HG02610 (cell line): ENCODE results near the gene ANXA8.
A peak's percentile ranks its signal among the peaks of the same experiment; 100 is the strongest.
"Not testable (repeated sequence)": the region's sequence is repeated elsewhere in the genome, so short reads cannot be mapped to it uniquely, and the experiment has no call there.

ENCODE experiments used
- ATAC-seq: cut with Tn5 transposase; IDR thresholded peaks from one replicate; pipeline ENCODE4 v1.9.1; 2021; ENCODE audit warnings: mild to moderate bottlenecking, moderate library complexity; ENCODE audit not compliant: unreplicated experiment

Gene ANXA8

DNA sequence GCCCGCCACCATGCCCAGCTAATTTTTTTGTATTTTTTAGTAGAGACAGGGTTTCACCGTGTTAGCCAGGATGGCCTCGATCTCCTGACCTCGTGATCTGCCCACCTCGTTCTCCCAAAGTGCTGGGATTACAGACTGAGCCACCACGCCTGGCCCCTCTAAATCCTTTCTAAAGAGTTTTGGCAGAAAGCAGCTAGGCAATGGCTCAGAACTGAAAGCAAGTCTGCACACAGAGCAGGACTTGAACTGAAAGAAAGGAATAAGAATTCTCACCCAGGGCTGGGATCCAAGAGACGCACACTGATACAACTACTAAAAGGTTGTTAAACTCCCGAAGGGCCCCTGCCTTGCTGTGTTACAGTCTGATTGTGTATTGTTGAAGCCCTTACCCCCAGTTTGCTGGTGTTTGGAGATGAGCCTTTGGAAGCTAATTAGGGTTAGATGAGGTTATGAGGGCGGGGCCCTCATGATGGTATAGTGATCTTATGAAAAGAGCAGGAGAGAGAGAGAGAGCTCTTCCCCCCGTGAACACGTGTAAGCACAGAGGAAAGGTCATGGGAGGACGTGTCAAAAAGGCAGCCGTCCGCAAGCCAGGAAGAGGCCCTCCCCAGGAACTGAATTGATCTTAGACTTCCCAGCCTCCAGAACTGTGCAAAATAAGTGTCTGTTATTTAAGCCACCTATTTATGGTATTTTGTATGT is 18.5 kb downstream of the ANXA8 start:
- ATAC-seq = not testable (repeated sequence)

DNA sequence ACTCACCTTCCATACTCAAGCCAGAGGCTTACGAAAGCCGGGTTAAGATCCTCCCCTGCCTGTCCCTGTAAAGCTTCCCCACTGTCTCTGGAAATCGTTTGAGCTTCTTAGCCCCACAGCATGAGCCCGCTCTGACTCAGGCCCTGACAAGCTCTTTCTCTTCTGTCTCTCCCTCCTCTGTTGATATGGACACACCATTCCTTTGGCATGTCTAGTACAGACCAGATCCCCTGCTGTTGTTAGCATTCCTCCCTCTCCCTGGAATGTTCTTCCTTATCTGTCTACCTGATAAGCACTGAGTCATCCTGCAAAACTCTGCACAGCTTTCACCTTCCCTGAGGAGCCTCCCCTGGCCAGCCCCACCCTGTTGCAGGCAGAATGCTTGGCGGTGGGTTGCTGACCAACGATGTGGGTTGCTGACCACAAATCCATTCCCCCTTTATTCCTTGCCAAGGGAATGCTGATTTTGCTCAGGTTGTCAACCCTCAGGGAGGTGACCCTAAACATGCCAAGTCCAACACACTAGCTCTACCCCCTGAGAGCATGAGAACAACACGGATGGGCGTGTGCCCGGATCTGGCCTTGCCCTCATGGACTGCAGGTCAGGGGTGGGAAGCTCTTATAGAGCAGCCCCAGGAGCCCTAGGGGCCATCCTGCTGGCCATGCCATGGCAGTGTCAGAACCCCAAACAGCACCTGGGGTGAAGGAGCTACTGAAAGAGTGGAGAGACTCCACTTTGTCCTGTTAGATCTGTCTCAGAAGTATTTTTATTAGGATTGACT is 21.1 kb downstream of the ANXA8 start:
- not testable (repeated sequence) for ATAC-seq

DNA sequence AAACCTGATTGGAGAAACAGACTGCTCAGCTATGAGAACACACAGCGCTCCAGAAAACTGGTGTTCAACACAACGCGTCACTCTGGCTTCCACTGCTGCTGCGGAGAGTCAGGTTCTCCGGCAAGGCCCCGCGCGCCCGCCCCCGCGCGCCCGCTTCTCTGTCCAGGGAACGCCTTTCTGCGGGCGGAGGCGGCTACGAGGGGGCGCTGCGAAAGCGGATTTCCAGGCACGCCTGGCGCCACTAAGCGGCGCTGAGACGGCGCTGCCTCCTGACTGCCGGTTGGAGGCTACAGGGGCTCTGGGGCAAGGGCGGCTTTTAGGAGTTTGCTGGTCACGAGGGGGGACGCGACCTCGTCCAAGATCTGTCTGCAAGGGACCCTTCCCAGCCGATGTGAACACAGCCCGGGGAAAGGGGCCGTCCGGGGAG is 22.6 kb downstream of the ANXA8 start:
- ATAC-seq = peak; percentile 45

DNA sequence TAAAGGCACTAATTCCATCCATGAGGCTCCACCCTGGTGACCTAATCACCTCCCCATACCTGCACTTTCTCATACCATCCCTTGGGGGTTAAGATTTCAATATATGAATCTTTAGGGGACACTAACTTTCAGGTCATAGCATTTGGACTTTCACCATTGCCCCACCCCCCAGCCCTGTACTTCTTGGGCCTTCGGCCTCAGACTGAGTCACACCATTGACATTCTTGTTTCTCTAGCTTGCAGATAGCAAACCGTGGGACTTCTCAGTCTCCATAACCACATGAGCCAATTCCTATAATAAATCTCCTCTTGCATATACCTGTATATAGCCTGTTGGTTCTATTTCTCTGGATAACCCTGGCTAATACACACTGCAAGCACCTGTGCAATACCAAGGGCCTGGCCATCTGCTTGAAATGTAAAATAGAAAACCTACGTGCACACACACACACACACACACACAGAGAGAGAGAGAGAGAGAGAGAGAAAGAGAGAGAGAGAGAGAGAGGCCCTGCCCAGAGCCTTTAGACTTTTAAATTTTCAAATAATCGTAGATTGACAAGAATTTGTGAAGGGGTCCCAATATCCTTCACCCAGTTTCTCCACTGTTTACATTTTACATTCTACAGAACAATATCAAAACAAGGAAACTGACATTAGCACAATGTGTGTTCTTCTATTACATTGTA is 25.3 kb downstream of the ANXA8 start:
- no peak for ATAC-seq

- ATAC-seq = no peak
Measured at GRCh38 chr10:47457826-47458225, 26.1 kb downstream of the ANXA8 start.

DNA sequence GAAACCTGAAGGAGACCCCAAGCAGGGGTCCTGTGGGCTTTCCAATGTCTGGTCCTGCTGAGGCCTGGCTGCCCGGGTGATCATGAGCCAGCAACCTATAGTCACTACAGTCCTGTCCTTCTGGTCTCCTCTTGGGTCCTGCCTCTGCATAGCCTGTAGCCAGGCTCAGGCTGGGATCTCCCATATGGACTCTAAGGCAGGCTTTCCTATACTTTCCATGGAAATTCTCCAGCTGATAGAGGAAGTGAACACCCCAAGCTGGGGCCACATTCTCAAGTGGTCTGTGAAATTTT is 26.4 kb downstream of the ANXA8 start:
- ATAC-seq = no peak

GRCh38 chr10:47456794-47457527 is 27.0 kb downstream of the ANXA8 start:
- no peak for ATAC-seq

DNA sequence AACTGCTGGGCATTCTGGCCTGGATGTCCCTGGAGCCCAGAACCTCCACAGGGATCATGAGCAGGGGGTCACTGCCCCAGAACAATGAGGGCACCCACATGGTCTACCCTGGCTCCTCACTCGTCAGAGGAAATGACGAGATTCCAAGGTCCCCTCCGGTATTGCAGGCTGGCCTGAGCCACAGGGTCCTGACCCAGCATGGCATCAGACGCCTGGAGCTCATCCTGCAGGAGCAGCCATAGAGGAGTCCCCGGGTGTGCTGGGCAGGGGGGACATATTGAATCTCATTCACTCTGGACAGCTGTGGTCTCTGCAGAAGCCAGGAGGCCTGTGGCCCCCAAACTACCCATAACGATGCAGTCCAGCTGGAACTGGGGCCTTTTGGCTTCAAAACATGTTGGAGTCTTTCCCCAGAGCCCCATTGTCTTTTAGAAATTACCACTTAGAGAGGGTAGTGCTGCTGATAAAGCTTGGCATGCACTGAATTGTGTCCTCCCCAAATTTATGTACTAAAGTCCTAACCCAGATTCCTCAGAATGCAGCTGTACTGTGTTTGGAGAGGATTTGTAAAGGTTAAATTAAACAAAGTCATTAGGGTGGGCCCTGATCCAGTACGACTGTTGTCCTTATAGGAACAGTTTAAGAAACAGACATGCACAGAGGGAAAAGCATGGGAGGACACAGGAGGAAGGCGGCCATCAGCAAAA is 27.7 kb downstream of the ANXA8 start:
- ATAC-seq = no peak

- ATAC-seq = not testable (repeated sequence)
Measured at GRCh38 chr10:47455350-47456078, 28.4 kb downstream of the ANXA8 start.

- ATAC-seq = no peak
Measured at GRCh38 chr10:47454780-47455058, 29.2 kb downstream of the ANXA8 start.

GRCh38 chr10:47454008-47454779 is 29.7 kb downstream of the ANXA8 start:
- ATAC-seq = no peak

- ATAC-seq = no peak
Measured at GRCh38 chr10:47453141-47454007, 30.5 kb downstream of the ANXA8 start.

DNA sequence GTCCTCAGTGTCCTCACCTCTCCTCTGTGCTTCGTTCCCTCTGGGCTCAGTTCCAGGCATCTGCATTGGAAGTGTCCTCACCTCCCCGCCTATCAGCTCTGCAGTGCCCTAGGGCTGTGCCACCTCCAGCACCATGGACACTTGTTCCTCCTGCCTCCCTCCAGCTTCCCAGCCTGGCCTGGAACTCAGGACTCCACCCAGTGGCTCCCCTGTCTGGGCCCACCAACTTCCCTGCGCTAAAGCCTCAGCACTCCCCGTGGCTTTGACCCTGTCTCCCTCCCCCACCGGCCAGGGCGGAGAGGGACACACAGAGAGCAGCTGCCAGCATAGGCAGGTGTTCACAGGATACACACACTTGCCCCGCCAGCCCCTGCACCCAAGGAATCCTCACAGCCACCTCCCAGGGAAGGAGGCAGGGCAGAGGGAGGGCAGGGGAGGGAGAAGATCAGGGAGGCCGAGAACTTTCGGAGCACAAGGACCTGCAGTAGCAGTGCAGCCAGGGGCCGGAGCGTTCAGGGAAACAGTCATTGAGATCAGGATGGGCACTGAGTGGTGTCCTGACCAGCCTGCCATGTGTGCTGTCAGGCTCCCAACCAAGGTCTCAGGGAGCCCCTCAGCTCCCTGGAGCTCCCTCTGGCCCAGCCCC is 31.3 kb downstream of the ANXA8 start:
- ATAC-seq = no peak

GRCh38 chr10:47451998-47452494 is 31.9 kb downstream of the ANXA8 start:
- ATAC-seq = no peak

DNA sequence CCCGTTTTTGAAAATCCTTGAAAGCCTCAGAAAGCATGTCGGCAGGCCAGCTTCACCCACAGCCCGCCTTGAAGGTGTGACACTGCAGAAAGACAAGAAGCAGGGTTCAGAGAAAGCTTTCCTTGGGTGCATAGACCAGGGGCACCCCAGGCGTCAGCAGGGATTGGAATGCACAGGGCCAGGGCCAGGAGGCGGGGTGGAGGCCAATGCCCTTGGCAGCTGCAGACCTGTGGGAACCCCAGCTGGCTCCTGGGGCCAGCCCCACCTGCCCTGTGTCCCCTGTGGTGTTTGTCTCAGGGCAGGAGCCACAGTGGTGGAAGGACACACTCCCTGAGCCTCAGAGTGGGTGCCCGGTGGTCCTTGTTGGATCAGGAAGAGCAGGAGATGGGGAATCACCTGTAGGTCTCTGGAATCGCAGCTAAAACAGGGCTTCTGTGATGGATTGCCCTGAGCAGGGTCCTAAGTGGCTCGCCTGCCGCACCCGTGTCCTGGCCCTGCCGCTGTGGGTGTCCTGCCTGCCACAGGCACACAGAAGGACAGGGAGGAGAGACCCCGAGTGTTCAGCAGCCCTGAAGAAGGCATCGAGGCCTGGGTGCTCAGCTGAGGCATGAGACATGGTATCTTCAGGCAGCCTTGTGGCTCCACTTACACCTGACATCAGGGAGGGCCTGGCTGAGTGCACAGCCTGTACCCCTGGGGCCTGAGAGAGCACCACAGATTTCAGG is 32.5 kb downstream of the ANXA8 start:
- ATAC-seq = no peak

DNA sequence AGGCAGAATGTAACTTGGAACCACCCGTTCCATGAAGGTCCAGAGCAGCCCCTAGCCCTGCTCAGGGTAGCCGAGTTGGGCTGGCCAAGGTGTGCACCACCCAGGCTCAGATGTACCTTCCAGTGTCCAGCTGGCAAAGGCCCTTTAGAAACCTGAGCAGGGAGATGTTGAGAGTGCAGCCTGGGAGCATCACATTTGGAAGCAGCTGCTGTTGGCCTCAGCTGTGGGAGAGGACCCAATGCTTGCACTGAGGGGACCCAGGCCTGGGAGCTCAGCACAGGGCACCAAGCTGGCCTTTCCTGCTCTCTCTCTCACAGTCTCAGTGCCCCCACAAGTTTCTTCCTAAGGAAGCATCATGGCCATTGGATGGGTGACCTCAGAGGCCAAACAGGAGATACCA is 33.5 kb downstream of the ANXA8 start:
- no peak for ATAC-seq

GRCh38 chr10:47449979-47450378 is 33.9 kb downstream of the ANXA8 start:
- no peak for ATAC-seq
